GM12878 (cell line): ENCODE data around the gene WNT7A. TPM values are rescaled to one million over a fixed set of nuclear protein-coding genes. Genes with fewer than 3 reads are reported as not detected.

Source experiments
- ATAC-seq: fragments of 200-7000 bp; cut with Tn5 transposase; 3 replicates; pipeline ENCODE4 v1.9.1; 2020; ENCODE audit warnings: mild to moderate bottlenecking, moderate library complexity
- BruUV-seq: library from RNA; stranded (reverse); fragments of 400-500 nt; replicated peaks from 2 replicates; lab custom pipeline; 2021; lab: Mats Ljungman, UMichigan
- CTCF ChIA-PET: fragments of 300-600 bp; sonication (Branson Sonifier 250); formaldehyde crosslinking; extraction: SDS; loops from one replicate; lab custom pipeline; 2021; ENCODE audit warnings: inconsistent platforms; lab: Yijun Ruan, JAX
- POLR2A ChIA-PET: fragments of 350-600 bp; formaldehyde crosslinking; extraction: SDS; loops from one replicate; lab custom pipeline; 2021; ENCODE audit warnings: inconsistent platforms; lab: Charles Lee
- RAD21 ChIA-PET: fragments of 300-600 bp; sonication (Branson Sonifier 250); formaldehyde crosslinking; loops from one replicate; lab custom pipeline; 2023; ENCODE audit warnings: antibody characterized with exemption; ENCODE audit not compliant: unreplicated experiment; lab: Charles Lee
- SMC1A ChIA-PET: fragments of 300-600 bp; sonication (Branson Sonifier 250); formaldehyde crosslinking; loops from one replicate; lab custom pipeline; 2023; ENCODE audit not compliant: unreplicated experiment, uncharacterized antibody; lab: Charles Lee
- DNase-seq: peaks from one replicate; pipeline ENCODE4 v3.0.0-alpha.2; 2011; ENCODE audit warnings: low read depth, low spot score
- FAIRE-seq: peaks from 3 replicates; lab custom pipeline; 2011; peaks lifted over from hg19 to GRCh38; lab: Jason Lieb, UNC
- H2AFZ ChIP-seq: 2 replicates; pipeline ENCODE4 v1.6.0; 2011; ENCODE audit warnings: low read depth, low read length, control low read depth; ENCODE audit not compliant: control insufficient read depth
- H3K27ac ChIP-seq: 2 replicates; pipeline ENCODE4 v1.5.1; 2011; ENCODE audit warnings: control low read depth; ENCODE audit not compliant: control insufficient read depth, insufficient read depth
- H3K27me3 ChIP-seq, 2 experiments: replicated peaks in 1 of 2; 2 replicates each; pipeline versions ENCODE4 v1.6.0 to v1.6.1; 2011; ENCODE audit warnings: low read length in 1 of 2; ENCODE audit not compliant: control insufficient read depth in 2 of 2, insufficient read depth in 2 of 2
- H3K36me3 ChIP-seq, 2 experiments: 2 replicates each; pipeline ENCODE4 v1.5.1; 2011; ENCODE audit warnings: low read length in 1 of 2; ENCODE audit not compliant: control insufficient read depth in 2 of 2, insufficient read depth in 2 of 2
- H3K4me1 ChIP-seq: 2 replicates; pipeline ENCODE4 v1.6.1; 2011; ENCODE audit warnings: mild to moderate bottlenecking, low read length, moderate library complexity, mixed read lengths; ENCODE audit not compliant: control insufficient read depth, insufficient read depth
- H3K4me2 ChIP-seq: 2 replicates; pipeline ENCODE4 v1.6.0; 2011; ENCODE audit warnings: control low read depth; ENCODE audit not compliant: control insufficient read depth, insufficient read depth
- H3K4me3 ChIP-seq: fragments of 200-600 bp; sonication (generic); 2 replicates; pipeline ENCODE4 v1.5.1; 2016
- H3K79me2 ChIP-seq: 2 replicates; pipeline ENCODE4 v1.6.0; 2011; ENCODE audit warnings: low read length; ENCODE audit not compliant: control insufficient read depth, insufficient read depth
- H3K9ac ChIP-seq: 2 replicates; pipeline ENCODE4 v1.8.0; 2011; ENCODE audit warnings: low read length, control low read depth, mixed read lengths; ENCODE audit not compliant: control insufficient read depth, insufficient read depth
- H3K9me3 ChIP-seq: replicated peaks from 3 replicates; pipeline ENCODE4 v1.5.1; 2011; ENCODE audit warnings: mild to moderate bottlenecking, low read length; ENCODE audit not compliant: control insufficient read depth, insufficient read depth
- H4K20me1 ChIP-seq: 2 replicates; pipeline ENCODE4 v1.6.0; 2011; ENCODE audit not compliant: control insufficient read depth, insufficient read depth
- CREB1 ChIP-seq: IDR thresholded peaks from 2 replicates; pipeline ENCODE4 v1.6.1; 2012; ENCODE audit warnings: low read depth, mild to moderate bottlenecking, inconsistent platforms
- EED ChIP-seq: sonication (generic); IDR thresholded peaks from 2 replicates; pipeline ENCODE4 v1.6.1; 2016; ENCODE audit warnings: antibody characterized with exemption, low read depth
- EGR1 ChIP-seq, 2 experiments: IDR thresholded peaks; 1 replicate in 1 of 2; 2 replicates in 1 of 2; pipeline ENCODE4 v1.6.1; 2011 to 2012; ENCODE audit warnings: low read depth in 2 of 2, low read length in 2 of 2, borderline replicate concordance in 1 of 2, mild to moderate bottlenecking in 1 of 2, moderate library complexity in 1 of 2
- IKZF1 ChIP-seq: fragments of 450-650 bp; conservative IDR thresholded peaks from 2 replicates; pipeline ENCODE4 v1.6.1; 2017; ENCODE audit warnings: antibody characterized with exemption, mild to moderate bottlenecking
- MYC ChIP-seq: IDR thresholded peaks from 2 replicates; pipeline ENCODE4 v1.6.1; 2011; ENCODE audit warnings: mild to moderate bottlenecking, low read length, moderate library complexity, inconsistent platforms; ENCODE audit not compliant: insufficient read depth, insufficient replicate concordance, insufficient read length, severe bottlenecking
- ZNF622 ChIP-seq: fragments of 450-650 bp; IDR thresholded peaks from 2 replicates; pipeline ENCODE4 v1.6.1; 2017; ENCODE audit warnings: mild to moderate bottlenecking, inconsistent platforms
- WGBS: methylation state at CpG from one replicate; pipeline ENCODE4 v1.1.6; 2016; ENCODE audit warnings: low lambda C conversion rate; ENCODE audit not compliant: insufficient replicate concordance, insufficient coverage; ENCODE audit errors: missing lambda C conversion rate; 5-methylcytosine and 5-hydroxymethylcytosine counted together
- in situ Hi-C: fragments of 300-500 bp; cut with MboI; formaldehyde crosslinking; loops from 9 replicates; pipeline ENCODE4 v1.14.3; 2018; ENCODE audit warnings: mixed read lengths
- intact Hi-C: fragments of 100-400 bp; cut with micrococcal nuclease; formaldehyde crosslinking; loops from one replicate; pipeline ENCODE4 v1.14.2; 2022; ENCODE audit not compliant: unreplicated experiment
- polyA plus RNA-seq, 11 experiments: library from polyadenylated mRNA; depleted of rRNA in 4 of 11; unstranded in 6 of 11; stranded (reverse) in 5 of 11; fragments of >200 nt; fragmentation: Nextera tagmentation in 4 of 11; fragmentation: Illumina TruSeq in 1 of 11; extraction: Ambion mirVana in 4 of 11; extraction: Trizol in 1 of 11; gene quantifications; 1 replicate in 1 of 11; 2 replicates in 10 of 11; pipeline versions ENCODE4 v1.2.1 to v1.2.3, GENCODE V29; 2011 to 2016; ENCODE audit warnings: inconsistent platforms in 2 of 11, missing spikeins in 2 of 11, low read depth in 1 of 11
- total RNA-seq, 4 experiments: library from RNA; depleted of rRNA in 3 of 4; stranded (reverse); fragments of >200 nt in 3 of 4; fragmentation: Illumina TruSeq in 1 of 4; extraction: Trizol in 1 of 4; gene quantifications; 2 replicates each; pipeline versions ENCODE4 v1.2.1 to v1.2.3, GENCODE V29; 2013 to 2021
- TF ChIP-seq, protein P1 (sequence below), 3 experiments: IDR thresholded peaks in 2 of 3; conservative IDR thresholded peaks in 1 of 3; 2 replicates each; pipeline ENCODE4 v1.5.1; 2011; ENCODE audit warnings: low read depth in 3 of 3, low read length in 3 of 3, mild to moderate bottlenecking in 3 of 3, control low read depth in 2 of 3, moderate library complexity in 2 of 3, inconsistent platforms in 1 of 3, mixed read lengths in 1 of 3; ENCODE audit not compliant: control insufficient read depth in 2 of 3, insufficient read depth in 1 of 3; ENCODE audit errors: extremely low read depth in 1 of 3

The WNT7A gene
- total and polyA plus RNA-seq, 10 of the 15 experiments (the other 5 are each of a cell fraction or from before 2014, with no cell fraction given), result 0.08 TPM; not detected in 9

DNA sequence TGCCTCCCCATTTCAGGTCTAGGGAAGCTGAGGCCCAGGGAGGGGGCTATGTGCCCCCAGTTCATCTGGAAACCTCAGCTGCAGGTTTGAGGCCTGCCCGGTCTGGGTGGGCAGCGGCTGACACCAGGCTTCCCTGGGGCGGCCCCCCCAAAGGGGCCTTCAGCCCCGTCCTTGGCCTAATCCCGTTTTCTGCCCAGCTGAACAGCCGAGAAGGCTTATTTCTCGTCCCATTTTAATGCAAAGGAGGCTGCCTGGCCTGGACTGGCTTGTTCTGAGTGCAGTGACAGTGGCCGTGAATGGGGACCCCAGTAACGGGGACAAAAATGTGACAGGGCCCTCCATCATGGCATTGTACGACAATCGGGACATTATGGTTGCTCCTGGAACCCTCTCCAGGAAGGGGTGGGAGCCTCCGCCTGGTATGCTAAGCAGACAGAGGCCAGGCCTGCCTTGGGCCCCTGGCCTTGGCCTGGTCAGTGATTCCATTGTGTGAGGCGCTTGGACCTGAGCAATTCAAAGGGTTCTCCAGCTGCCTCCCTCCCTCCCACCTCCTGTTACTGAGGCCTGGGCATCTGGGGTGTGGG is 93.9 kb downstream of the WNT7A start:
- ChIA-PET CTCF (no interaction called here), RAD21 (no interaction called here), POLR2A (no interaction called here), SMC1A (interaction anchor here (0.5 kb wide), 1 partner anchor 131 kb away, joined by 3 read pairs; no protein-coding TSS in a partner anchor)
- Histone ChIP-seq H4K20me1 (no peaks in the 10 kb centered on the region), H3K27me3 (peaks cover 0 to 8% of the 10 kb centered on the region in 2 experiments; a peak in 3 of 4 replicates), H3K4me2 (no peak overlapping the region), H2AFZ (no peak overlapping the region), H3K27ac (no peak overlapping the region), H3K36me3 (no peaks in the 10 kb centered on the region), H3K9ac (no peak overlapping the region), H3K4me1 (no peaks in the 10 kb centered on the region), H3K79me2 (no peaks in the 10 kb centered on the region), H3K9me3 (no peaks in the 10 kb centered on the region), H3K4me3 (no peak overlapping the region)
- in situ Hi-C loops, result no loop called here
- no TSS peak for BruUV-seq
- DNase-seq (no peak), ATAC-seq (no peak), FAIRE-seq (no peak)
- intact Hi-C loops, result no loop called here
- TF ChIP-seq IKZF1, result no peak
- no peak for TF ChIP-seq ZNF622
- TF ChIP-seq CREB1, result no peak
- no peak for TF ChIP-seq EED
- no peak for TF ChIP-seq EGR1 (IDR thresholded peaks at IDR 0.05; ENCODE audit: borderline replicate concordance in 1 of 2, low read depth in 2 of 2, low read length in 2 of 2)
- no peak for TF ChIP-seq MYC
- TF ChIP-seq, protein P1, sequence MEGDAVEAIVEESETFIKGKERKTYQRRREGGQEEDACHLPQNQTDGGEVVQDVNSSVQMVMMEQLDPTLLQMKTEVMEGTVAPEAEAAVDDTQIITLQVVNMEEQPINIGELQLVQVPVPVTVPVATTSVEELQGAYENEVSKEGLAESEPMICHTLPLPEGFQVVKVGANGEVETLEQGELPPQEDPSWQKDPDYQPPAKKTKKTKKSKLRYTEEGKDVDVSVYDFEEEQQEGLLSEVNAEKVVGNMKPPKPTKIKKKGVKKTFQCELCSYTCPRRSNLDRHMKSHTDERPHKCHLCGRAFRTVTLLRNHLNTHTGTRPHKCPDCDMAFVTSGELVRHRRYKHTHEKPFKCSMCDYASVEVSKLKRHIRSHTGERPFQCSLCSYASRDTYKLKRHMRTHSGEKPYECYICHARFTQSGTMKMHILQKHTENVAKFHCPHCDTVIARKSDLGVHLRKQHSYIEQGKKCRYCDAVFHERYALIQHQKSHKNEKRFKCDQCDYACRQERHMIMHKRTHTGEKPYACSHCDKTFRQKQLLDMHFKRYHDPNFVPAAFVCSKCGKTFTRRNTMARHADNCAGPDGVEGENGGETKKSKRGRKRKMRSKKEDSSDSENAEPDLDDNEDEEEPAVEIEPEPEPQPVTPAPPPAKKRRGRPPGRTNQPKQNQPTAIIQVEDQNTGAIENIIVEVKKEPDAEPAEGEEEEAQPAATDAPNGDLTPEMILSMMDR (IDR thresholded peaks at IDR 0.05 in 2 of 3, conservative IDR thresholded peaks at IDR 0.05 in 1 of 3; ENCODE audit: control insufficient read depth in 2 of 3, extremely low read depth in 1 of 3, insufficient read depth in 1 of 3, low read depth in 3 of 3, low read length in 3 of 3), result no peak
- 30% methylated on average over 13 of the region's 13 CpGs for WGBS
